K562 treated with DMSO at 1 percent for 12 hours (cell line): ENCODE results near the gene PP2D1. TPM values are rescaled to one million over a fixed set of nuclear protein-coding genes. Genes with fewer than 3 reads are reported as not detected.

ENCODE experiments used
- total RNA-seq: library from RNA; unstranded; fragments of 300-600 nt; gene quantifications from 2 replicates; pipeline ENCODE4 v1.2.3, GENCODE V29; 2022; ENCODE audit not compliant: insufficient read depth

Gene PP2D1
- 0.39 TPM in 1 of 2 replicates, not detected in the other for total RNA-seq

DNA sequence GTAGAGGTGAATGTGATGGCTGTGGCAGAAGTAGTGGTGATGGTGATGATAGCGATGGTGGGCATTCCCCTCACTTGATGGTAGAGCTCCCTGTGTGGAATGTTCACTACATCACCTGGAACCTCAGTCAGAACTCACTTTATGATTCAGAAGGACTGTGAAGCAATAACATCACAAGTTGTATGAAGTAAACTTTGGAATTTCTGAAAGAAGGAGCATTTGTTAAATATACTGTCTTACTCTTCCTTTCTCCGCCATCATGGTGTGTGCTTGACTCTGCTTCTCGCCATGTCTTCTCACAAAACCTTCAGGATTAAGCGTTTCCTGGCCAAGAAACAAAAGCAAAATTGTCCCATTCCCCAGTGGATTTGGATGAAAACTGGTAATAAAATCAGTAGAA is at the start of gene PP2D1:
TSS of gene PP2D1 (minus strand) at position 101 of the 400 bp plus-strand sequence. CDS start 192 bp downstream, outside the sequence.

DNA sequence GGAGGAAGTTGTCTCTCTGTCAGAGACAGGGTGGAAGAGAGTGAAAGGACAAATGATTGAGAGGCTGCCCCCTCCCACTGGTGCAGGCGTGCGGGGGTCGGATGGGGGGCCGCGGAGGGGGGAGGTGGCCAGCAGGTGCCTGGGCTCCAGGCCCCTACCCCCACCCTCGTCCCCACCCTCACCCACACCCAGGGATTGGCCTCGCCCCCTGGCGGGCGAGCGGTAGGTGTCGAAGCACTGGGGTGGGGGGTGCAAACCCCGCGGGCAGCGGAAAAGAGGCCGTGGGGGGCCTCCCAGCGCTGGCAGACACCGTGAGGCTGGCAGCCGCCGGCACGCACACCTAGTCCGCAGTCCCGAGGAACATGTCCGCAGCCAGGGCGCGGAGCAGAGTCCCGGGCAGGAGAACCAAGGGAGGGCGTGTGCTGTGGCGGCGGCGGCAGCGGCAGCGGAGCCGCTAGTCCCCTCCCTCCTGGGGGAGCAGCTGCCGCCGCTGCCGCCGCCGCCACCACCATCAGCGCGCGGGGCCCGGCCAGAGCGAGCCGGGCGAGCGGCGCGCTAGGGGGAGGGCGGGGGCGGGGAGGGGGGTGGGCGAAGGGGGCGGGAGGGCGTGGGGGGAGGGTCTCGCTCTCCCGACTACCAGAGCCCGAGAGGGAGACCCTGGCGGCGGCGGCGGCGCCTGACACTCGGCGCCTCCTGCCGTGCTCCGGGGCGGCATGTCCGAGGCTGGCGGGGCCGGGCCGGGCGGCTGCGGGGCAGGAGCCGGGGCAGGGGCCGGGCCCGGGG is 27.9 kb upstream of the PP2D1 start, which contains the start of gene KAT2B:
TSS of gene KAT2B (plus strand) at position 682 of the 783 bp plus-strand sequence. CDS start at position 714, 32 bp downstream.

DNA sequence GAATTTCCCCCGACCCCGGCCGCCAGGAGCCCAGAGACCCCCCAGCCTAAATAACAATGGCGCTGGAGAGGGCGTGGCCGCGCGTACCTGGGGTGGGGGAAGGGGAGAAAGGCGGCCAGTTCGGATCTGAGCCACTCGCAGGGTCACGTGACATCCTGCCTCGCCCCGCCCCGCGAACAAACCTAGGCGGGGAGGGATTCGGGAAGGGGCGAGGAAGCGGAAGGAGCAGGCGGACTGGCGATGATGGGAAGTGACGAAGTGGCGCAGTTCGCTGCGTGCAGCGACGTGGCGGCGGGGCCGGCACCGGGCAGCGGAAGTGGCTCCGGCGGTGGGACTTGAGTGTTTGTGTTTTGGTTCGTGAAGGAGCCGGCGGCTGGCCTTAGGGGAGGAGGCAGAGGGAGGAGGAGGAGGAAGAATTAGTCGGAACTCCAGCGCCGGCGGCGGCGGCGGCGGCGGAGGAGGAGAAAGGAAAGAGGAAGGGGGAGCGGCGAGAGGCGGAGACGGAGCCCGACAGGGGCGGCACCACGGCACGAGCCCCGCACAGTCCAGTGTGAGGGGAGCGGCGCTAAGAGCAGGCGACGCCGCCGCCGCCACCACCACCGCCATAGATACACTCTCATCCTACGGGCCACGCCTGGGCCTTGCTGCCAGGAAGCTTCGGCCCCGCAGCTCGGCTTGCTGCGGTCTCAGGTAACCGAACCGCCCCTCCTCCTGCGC is 65.1 kb downstream of the PP2D1 start, which contains the start of gene RAB5A:
TSS of gene RAB5A (plus strand) at position 266 of the 717 bp plus-strand sequence. CDS start 3,802 bp downstream, outside the sequence.

Other genes starting within 250 kb of the PP2D1 start
- gene EFHB, start 78.0 kb downstream of the PP2D1 start, total RNA-seq = 0.48 and 1.6 TPM in 2 replicates
- gene RAB5A, start 65.2 kb downstream of the PP2D1 start, total RNA-seq = 14.6 and 40.3 TPM in 2 replicates
- gene KAT2B, start 28.2 kb upstream of the PP2D1 start, total RNA-seq = 5.8 and 24.3 TPM in 2 replicates
- 12.7 and 23.8 TPM in 2 replicates for gene SGO1, start 173.9 kb upstream of the PP2D1 start, total RNA-seq